Stomach (tissue), 4 donors: ENCODE measurements around the gene FAM219A.

ENCODE experiments used
- EP300 ChIP-seq: sonication (generic); formaldehyde crosslinking; IDR thresholded peaks from one replicate; pipeline ENCODE4 v1.6.1; 2017; ENCODE audit warnings: antibody characterized with exemption
- POLR2A ChIP-seq, 4 donors: fragments of 450-650 bp; IDR thresholded peaks; one replicate each; pipeline ENCODE4 v1.6.1; 2016; ENCODE audit warnings: antibody characterized with exemption in 4 of 4, control low read depth in 2 of 4, mild to moderate bottlenecking in 1 of 4, moderate library complexity in 1 of 4
- POLR2AphosphoS5 ChIP-seq, 3 donors: sonication (generic); formaldehyde crosslinking; IDR thresholded peaks; one replicate each; pipeline ENCODE4 v1.6.1; 2016; ENCODE audit warnings: antibody characterized with exemption in 3 of 3
- TF ChIP-seq, protein P1 (sequence below), 7 experiments: fragments of 450-650 bp in 4 of 7; fragments of 200-600 bp in 3 of 7; sonication (generic) in 3 of 7; IDR thresholded peaks; one replicate each; pipeline ENCODE4 v1.5.1; 2016 to 2019; ENCODE audit warnings: antibody characterized with exemption in 7 of 7, control low read depth in 2 of 7, mild to moderate bottlenecking in 1 of 7

DNA sequence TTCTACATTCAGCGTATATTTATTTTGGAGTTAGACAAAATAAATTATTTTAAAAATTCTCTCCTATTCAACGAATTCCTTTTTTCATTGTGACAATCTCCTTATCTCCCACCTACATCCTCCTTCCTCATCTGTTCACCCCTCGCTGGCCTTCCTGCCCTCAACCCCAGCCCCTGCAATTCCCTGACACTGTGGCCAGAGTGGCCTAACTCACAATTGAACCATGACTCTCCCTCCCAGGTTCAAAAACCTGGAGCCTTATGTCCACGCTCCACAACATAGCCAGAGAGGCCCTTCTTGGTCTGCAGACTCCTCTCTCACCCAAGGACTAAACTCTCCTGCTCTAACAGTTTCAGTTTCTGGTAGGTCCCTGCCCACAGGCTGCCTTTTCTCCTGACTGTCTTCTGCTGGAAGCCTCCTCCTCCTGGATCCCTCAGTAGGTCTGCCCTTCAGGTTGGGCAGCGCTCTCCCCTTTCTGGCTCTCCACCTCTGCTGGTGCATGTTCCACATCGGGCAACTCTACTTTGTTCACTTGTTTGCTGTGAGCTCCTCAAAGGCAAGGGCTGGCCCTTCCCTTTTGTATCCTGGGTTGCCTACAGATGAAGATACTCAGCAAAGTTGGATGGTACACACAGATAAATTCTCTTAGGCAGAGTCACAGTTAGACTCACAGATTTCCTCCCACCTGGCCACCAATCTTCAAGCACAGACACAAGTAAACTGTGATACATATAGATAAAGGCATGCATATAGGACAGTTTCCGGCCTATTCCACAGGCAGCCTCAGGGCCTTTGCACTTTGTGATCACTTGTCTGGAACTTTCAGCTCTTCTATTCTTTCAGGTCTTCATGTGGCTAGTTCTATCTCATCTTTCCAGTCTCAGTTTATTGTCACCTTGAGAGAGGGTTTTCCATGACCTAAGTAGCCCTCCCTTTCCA, 61.8 kb downstream of the FAM219A start:
- TF ChIP-seq POLR2A (IDR thresholded peaks at IDR 0.05) = no peak
- TF ChIP-seq, protein P1, sequence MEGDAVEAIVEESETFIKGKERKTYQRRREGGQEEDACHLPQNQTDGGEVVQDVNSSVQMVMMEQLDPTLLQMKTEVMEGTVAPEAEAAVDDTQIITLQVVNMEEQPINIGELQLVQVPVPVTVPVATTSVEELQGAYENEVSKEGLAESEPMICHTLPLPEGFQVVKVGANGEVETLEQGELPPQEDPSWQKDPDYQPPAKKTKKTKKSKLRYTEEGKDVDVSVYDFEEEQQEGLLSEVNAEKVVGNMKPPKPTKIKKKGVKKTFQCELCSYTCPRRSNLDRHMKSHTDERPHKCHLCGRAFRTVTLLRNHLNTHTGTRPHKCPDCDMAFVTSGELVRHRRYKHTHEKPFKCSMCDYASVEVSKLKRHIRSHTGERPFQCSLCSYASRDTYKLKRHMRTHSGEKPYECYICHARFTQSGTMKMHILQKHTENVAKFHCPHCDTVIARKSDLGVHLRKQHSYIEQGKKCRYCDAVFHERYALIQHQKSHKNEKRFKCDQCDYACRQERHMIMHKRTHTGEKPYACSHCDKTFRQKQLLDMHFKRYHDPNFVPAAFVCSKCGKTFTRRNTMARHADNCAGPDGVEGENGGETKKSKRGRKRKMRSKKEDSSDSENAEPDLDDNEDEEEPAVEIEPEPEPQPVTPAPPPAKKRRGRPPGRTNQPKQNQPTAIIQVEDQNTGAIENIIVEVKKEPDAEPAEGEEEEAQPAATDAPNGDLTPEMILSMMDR (IDR thresholded peaks at IDR 0.05) = no peak
- TF ChIP-seq EP300 = no peak
- TF ChIP-seq POLR2AphosphoS5 (IDR thresholded peaks at IDR 0.05) = no peak
